ENCODE results near the gene AGBL5.
"Not testable (repeated sequence)": the region's sequence is repeated elsewhere in the genome, so short reads cannot be mapped to it uniquely, and the experiment has no call there.

The AGBL5 gene

DNA sequence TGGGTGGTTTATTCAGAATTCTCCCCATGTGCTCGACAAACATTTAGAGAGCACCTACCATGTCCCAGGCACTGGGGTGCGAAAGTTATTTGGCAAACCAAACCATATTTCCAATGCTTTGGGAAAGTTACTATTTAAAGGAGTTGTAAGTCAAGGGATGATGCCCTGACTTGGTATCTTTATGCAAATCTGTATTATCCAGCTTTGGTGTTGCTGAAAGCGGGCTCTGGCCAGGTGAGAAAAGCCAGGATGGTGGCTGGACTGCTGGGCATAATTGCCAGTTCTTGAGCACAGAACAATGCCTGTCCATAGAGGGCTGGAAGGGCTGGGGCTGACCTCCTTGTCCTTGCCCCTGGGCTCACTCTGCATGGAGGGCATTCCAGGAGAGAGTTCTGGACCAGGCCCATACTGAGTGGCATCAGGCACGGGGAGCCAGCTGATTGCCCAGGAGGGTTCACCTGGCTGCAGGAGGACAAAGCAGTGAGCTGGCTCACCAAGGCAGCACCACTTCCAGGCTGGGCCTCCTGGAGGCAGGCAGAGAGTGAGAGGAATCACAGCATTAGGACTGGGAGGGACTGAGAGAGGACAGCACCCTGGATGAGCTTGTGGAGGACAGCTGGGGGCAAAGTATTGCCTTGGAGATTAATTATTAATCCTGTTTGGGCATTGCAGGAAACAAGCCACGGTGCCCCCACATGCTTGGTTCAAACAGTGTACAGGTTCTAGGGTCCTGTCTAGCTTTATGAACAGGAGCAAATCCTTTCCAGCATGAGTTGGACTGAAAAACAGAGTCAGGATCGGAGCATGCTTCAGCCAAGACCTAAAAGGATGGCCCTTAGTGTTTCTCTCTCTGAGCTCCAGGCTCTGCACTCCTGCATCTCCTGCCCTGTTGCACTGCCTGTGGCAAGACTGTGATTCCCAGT lies 42.2 kb downstream of the AGBL5 start:
- DNase-seq (ENCODE audit: low read depth): no peak

DNA sequence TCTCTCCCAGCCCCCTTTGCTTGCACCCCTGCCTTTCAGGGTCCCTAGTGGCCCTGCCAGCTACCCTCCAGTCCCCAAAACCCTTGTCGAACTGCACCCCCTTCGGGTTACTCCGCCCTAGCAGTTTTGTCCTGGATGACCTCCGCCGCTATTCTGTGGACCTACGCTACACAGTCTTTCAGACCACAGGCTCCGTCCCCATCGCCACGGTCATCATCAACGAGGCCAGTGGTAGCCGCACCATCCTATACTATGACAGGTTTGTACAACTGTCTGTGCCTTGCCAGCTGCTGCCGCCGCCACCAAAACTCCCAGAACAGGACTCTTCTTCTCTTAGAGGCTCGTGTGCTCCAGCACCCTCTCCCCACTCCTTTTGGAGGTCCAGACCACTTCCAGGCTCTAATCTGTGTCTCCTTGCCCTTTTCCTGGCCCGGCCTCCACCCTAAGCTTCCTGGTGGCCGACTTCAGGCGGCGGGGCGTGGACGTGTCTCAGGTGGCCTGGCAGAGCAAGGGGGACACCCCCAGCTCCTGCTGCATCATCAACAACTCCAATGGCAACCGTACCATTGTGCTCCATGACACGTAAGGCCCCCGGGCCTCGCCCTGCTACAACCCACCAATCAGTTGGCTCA lies 43.0 kb downstream of the AGBL5 start:
- no peak for DNase-seq (ENCODE audit: low read depth)

DNA sequence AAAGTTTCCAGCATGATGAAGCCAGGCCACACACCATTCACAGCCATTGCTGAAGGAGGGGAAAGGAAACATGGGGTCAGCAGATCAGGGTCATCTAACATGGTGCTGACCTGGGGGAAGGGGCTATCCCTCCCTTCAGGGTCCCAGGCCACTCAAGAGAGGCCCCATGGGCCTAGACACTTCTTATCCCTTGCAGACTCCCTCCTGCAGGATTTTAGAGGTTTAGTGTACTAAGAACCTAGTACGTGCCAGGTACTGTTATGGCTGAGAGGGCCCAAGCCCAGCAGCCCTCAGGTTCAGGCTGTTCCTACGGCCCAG lies 43.9 kb downstream of the AGBL5 start:
- DNase-seq (ENCODE audit: low read depth): no peak

DNA sequence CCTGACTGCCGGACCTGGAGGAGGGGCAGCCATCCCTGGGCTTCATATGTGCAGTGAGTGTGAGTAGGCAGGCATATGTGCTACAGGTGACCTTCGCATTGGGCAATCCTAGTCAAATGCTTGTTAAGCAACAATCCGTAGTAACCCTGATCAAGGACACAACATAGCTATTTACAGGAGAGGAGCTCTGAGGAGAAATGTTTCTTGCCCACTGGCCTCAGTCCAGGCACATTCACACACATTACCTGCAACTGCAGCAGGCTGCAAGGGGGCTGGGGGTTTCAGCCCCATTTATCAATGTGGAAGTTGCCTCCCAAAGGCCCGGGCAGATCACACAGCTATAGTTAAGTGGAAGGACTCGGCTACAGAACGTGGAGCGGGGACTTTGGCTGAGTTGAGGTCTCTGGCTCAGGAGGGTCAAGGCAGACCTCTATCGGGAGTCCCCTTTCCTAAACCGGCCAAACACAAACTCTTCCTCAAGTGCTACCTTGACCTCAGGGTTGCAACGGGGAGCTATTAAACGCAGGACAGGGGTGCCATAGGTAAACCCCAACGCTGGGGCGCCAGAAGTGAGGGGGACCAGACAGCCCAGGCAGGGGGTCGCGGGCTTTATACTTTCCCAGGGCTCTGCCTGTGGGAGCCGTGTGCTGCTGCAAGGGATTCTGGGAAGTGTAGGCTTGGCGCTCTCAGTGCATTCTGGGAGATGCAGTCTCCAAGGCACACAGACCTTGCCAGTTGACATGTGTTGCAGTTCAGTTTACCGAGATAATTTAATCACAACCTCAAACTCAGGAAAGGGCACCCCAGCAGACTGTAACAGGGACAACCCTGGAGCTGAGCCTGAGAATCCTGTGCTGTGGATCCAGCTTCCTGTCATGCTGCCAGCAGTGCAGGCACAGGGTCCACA lies 44.5 kb downstream of the AGBL5 start:
- DNase-seq (ENCODE audit: low read depth): no peak

DNA sequence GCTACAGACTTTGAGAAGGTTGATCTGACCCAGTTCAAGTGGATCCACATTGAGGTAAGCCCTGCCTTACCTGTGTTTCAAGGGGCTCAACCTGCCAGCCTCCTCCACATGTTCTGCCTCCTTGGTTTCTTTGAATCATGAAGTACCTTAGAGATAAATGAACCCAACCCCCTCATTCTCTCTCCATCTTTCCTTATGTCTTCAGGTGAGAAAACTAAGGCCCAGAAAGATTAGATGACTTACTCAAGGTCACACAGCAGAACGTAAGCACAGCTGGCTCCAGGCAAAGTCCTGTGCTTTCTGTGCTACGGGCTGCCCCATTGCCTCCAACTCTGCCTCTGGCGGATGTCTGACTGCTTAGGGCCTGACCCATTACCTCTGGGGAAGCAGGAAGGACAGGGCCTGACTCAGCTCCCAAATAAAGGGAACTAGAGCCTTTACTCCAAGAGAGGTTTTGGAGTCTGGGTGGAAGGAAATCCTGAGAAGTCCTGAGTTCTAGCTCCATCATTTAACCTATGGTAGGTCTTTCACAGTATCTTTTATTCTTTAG lies 45.4 kb downstream of the AGBL5 start:
- no peak for DNase-seq (ENCODE audit: low read depth)

DNA sequence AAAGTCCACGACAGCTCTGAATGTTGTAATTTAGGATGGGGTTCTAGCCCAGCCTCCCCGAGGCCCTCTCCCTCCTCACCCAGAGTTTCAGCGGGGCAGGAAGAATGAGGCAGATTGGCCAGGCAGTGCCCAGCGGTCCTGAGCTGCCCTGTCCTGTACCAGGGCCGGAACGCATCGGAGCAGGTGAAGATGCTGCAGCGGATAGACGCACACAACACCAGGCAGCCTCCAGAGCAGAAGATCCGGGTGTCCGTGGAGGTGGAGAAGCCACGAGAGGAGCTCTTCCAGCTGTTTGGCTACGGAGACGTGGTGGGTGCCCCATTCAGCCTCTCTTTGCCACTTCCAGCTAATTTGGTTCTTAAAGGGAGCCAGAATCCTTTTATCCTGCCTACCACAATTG lies 45.9 kb downstream of the AGBL5 start:
- no peak for DNase-seq (ENCODE audit: low read depth)

DNA sequence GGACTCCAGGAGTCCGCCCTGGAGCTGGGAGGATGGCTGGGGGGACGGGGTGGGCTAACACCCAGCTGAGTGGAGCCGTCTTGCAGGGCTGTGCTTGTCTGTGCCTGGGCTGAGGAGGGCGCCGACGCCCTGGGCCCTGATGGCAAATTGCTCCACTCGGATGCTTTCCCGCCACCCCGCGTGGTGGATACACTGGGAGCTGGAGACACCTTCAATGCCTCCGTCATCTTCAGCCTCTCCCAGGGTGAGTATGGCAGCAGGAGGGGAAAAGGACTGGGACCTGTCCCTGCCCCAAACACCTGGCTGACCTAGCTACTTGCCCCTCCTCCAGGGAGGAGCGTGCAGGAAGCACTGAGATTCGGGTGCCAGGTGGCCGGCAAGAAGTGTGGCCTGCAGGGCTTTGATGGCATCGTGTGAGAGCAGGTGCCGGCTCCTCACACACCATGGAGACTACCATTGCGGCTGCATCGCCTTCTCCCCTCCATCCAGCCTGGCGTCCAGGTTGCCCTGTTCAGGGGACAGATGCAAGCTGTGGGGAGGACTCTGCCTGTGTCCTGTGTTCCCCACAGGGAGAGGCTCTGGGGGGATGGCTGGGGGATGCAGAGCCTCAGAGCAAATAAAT lies 48.0 kb downstream of the AGBL5 start:
- no peak for DNase-seq (ENCODE audit: low read depth)

DNA sequence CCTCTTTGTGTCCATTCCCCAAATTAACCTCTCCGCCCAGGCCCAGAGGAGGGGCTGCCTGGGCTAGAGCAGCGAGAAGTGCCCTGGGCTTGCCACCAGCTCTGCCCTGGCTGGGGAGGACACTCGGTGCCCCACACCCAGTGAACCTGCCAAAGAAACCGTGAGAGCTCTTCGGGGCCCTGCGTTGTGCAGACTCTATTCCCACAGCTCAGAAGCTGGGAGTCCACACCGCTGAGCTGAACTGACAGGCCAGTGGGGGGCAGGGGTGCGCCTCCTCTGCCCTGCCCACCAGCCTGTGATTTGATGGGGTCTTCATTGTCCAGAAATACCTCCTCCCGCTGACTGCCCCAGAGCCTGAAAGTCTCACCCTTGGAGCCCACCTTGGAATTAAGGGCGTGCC lies 48.6 kb downstream of the AGBL5 start:
- no peak for DNase-seq (ENCODE audit: low read depth)

DNA sequence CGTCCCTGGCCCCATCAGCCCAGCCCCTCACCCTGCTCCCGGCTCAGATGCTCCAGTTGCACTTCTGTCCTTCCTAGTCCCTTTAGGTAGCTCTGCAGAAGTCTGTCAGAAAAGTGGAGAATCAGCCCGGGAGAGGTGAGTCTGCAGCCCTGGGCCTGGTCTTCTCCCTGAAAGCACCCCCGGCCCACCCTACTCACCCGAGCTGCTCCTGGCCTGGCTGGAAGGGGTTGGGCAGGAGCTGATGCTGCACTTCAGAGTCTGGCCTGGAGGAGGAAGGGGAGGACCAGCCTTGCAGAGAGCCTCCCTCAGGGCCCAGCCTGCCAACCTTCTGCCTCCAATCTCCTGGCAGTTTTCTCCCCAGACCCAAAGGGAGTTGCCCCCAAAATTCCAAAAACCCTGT lies 50.9 kb downstream of the AGBL5 start:
- no peak for DNase-seq (ENCODE audit: low read depth)

DNA sequence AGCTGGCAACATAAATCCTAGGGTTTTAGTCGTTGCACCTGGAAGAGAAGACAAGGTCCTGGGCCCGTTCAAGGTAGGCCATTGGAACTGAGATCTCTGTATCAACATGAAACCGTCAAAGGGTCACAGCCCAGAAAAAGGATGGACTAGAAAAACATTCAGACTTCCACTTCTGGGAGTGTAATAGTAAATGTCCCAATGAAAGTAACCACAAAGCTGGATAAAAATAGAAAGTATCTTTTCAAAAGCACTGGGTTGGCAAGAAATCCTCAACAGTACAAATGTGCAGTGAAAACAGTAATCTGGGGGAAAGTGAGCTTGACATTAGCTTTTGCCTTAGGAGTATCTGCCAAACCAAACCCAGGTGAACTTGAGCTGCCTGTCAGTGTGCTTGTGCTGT lies 54.5 kb downstream of the AGBL5 start:
- DNase-seq (ENCODE audit: low read depth): no peak

DNA sequence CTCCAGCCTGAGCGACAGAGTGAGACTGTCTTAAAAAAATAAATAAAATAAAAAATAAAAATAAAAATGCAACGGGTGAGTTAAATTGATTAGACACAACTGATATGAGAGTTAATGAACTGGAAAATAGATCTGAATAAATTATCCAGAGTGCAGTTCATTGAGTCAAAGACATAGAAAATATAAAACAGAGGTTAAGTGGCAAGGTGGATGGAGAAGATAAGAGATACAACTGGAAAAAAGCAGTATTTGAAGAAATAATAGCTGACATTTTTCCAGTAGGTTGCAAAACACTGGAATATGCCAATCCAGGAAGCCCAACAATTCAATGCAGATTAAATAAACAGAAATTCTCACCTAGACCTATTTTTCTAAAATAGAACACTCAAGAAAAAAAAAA lies 56.8 kb downstream of the AGBL5 start:
- no peak for DNase-seq (ENCODE audit: low read depth)

DNA sequence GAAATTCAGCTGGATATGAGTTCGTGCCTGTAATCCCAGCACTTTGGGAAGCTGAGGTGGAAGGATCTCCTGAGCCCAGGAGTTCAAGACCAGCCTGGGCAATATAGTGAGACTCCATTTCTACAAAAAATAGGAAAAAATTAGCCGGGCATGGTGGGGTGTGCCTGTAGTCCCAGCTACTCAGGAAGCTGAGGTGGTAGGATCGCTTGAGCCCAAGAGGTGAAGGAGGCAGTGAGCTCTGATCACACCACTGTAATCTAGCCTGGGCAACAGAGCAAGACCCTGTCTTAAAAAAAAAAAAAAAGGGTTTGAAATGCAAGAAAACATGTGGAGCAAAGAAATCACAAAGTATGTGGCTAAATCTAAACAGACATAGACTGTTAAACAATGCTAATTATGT lies 57.6 kb downstream of the AGBL5 start:
- no peak for DNase-seq (ENCODE audit: low read depth)

DNA sequence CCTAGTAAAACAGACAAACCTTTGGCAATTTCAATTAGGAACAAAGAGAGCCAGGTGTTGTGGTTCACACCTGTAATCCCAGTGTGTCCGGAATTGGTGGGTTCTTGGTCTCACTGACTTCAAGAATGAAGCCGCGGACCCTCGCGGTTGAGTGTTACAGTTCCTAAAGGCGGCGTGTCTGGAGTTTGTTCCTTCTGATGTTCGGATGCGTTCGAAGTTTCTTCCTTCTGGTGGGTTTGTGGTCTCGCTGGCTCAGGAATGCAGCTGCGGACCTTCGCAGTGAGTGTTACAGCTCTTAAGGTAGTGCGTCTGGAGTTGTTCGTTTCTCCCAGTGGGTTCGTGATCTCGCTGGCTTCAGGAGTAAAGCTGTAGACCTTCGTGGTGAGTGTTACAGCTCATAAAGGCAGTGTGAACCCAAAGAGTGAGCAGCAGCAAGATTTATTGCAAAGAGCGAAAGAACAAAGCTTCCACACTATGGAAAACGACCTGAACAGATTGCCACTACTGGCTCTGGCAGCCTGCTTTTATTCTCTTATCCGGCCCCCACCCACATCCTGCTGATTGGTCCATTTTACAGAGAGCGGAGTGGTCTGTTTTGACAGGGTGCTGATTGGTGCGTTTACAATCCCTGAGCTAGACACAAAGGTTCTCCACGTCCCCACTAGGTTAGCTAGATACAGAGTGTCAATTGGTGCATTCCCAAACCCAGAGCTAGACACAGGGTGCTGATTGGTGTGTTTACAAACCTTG lies 59.3 kb downstream of the AGBL5 start:
- DNase-seq (ENCODE audit: low read depth): not testable (repeated sequence)

DNA sequence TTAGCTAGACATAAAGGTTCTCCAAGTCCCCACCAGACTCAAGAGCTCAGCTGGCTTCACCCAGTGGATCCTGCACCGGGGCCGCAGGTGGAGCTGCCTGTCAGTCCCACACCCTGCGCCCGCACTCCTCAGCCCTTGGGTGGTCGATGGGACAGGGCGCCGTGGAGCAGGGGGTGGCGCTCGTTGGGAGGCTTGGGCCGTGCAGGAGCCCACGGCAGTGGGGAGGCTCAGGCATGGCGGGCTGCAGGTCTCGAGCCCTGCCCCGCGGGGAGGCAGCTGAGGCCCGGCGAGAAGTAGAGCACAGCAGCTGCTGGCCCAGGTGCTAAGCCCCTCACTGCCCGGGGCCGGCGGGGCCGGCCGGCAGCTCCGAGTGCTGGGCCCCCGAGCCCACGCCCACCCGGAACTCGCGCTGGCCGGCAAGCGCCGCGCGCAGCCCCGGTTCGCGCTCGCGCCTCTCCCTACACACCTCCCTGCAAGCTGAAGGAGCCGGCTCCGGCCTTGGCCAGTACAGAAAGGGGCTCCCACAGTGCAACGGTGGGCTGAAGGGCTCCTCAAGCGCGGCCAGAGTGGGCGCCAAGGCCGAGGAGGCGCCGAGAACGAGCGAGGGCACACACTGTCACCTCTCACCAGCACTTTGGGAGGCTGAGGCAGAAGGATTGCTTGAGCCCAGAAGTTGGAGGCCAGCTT lies 60.1 kb downstream of the AGBL5 start:
- DNase-seq (ENCODE audit: low read depth): not testable (repeated sequence)

DNA sequence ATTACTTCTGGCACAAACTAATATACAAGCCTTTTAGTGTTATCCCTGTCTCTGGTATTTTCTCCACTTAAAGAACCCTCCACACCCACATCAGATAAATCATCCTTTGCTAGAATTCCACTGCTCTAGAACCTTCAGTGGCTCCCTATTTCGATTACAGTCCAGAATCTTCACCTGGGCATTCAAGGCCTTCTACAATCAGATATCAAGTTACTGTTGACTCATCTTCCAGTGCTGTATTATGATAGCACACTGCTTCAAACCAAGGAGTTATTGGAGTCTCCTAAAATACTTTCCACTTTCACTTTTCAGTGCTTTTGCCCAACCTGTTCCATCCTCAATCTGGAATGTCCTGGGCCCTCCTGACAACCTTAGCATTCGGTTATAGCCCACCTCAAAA lies 64.1 kb downstream of the AGBL5 start:
- no peak for DNase-seq (ENCODE audit: low read depth)

DNA sequence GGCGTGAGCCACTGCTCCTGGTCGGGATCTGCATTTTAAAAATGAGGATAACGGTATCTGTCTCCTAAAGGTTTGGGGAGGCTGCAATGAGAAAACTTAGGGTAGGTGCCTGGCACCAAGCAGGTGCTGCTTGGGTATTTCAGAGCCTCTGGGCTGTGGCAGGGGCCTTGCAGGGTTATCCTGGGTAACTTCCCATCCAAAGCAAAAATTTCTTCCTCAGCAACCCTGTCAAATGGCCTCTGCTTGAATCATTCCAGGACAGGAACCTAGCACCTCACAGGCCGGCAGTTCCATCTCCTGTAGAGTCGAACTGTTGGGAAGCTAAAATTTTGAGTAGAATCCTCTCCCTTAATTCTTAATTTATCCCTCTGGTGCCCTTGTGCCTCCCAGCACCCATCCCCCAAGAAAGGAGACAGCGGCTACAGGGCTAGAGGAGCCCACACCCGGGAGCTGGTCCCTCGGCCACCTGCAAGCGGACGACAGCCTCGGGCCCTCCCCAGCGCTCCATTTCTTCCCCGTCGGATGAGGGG lies 66.6 kb downstream of the AGBL5 start:
- DNase-seq (ENCODE audit: low read depth): no peak

DNA sequence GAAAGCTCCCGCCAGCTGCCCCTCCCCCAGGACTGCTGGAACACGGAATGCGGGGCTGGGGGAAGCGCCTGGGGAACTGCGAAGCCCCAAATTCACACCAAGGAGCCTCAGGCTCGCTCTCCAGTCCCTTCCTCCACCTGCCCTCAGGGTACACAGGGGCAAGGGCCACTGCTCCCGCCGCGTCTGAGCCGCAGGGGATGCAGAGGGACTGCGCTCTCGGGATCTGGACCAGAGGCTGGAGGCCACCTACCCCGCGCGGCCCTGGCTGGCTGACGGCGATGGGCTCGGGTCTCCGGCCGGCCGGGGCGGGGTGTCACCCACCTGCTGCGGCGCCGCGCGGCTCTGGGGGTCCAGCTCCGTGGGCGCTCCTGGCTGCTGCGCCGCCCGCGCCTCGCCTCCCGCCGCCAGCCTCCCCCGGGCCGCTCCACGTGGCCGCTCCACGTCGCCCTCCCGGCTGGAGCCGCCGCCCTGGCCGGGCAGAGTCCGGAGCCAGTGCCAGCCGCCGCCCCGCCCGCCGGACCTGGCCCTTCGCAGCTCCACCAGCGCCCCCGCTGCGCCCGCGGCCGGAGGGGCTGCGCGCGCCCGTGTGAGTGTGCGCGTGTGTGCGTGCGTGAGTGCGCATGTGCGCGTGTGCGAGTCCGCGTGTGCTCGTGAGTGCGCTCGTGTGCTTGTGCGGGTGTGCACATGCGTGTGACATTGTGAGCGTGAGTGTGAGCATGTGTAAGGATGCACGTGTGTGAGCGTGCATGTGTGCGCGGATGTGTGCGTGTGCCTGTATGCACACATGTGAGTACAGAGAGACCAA lies 67.3 kb downstream of the AGBL5 start, which contains the start of gene CGREF1:
TSS of gene CGREF1 (minus strand) at position 604 of the 805 bp plus-strand sequence. CDS start 14,762 bp downstream, outside the sequence.
- DNase-seq (ENCODE audit: low read depth): no peak

DNA sequence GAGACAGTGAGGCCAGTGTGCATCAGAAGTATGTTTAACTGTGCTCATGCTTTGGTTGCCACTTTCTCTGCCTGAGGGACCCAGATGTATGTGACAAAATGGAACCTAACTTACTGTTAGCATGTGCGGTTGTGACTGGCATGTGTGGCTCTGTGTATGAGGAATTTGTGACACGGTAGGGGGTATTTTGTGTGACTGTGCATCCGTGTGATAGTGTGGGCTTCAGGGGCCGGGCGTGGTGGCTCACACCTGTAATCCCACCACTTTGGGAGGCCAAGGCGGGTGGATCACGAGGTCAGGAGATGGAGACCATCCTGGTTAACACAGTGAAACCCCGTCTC lies 67.8 kb downstream of the AGBL5 start:
- not testable (repeated sequence) for DNase-seq (ENCODE audit: low read depth)

Data from GM04504 (cell line).